GM19099 (cell line): Measurements from ENCODE around the gene C1orf105.

Experiments used
- POLR2A ChIP-seq: IDR thresholded peaks from 3 replicates; pipeline ENCODE4 v1.6.1; 2011; ENCODE audit warnings: low read depth; ENCODE audit not compliant: insufficient read length; ENCODE audit errors: extremely low read depth

C1orf105 gene

GRCh38 chr1:172482044-172482443 lies 61.6 kb downstream of the C1orf105 start:
- TF ChIP-seq POLR2A, result no peak

- TF ChIP-seq POLR2A, result no peak
Observed at GRCh38 chr1:172483448-172483847, 63.0 kb downstream of the C1orf105 start.

- TF ChIP-seq POLR2A, result no peak
Observed at GRCh38 chr1:172484252-172484651, 63.8 kb downstream of the C1orf105 start.

- no peak for TF ChIP-seq POLR2A
Observed at GRCh38 chr1:172485626-172486025, 65.1 kb downstream of the C1orf105 start.

- TF ChIP-seq POLR2A, result no peak
Observed at GRCh38 chr1:172486805-172487454, 66.4 kb downstream of the C1orf105 start.

GRCh38 chr1:172487550-172487949 lies 67.1 kb downstream of the C1orf105 start:
- no peak for TF ChIP-seq POLR2A

- TF ChIP-seq POLR2A, result no peak
Observed at GRCh38 chr1:172488393-172488792, 67.9 kb downstream of the C1orf105 start.

GRCh38 chr1:172489847-172490246 lies 69.4 kb downstream of the C1orf105 start:
- TF ChIP-seq POLR2A, result no peak

- no peak for TF ChIP-seq POLR2A
Observed at GRCh38 chr1:172492421-172492820, 71.9 kb downstream of the C1orf105 start.

- TF ChIP-seq POLR2A, result no peak
Observed at GRCh38 chr1:172494166-172494565, 73.7 kb downstream of the C1orf105 start.

- no peak for TF ChIP-seq POLR2A
Observed at GRCh38 chr1:172496678-172497077, 76.2 kb downstream of the C1orf105 start.

GRCh38 chr1:172497230-172497629 lies 76.7 kb downstream of the C1orf105 start:
- no peak for TF ChIP-seq POLR2A

GRCh38 chr1:172498857-172499256 lies 78.4 kb downstream of the C1orf105 start:
- TF ChIP-seq POLR2A, result no peak

GRCh38 chr1:172499636-172500141 lies 79.2 kb downstream of the C1orf105 start:
- no peak for TF ChIP-seq POLR2A

- TF ChIP-seq POLR2A, result no peak
Observed at GRCh38 chr1:172500207-172500606, 79.7 kb downstream of the C1orf105 start.

- TF ChIP-seq POLR2A, result no peak
Observed at GRCh38 chr1:172507741-172508140, 87.3 kb downstream of the C1orf105 start.

- TF ChIP-seq POLR2A, result no peak
Observed at GRCh38 chr1:172510479-172510878, 90.0 kb downstream of the C1orf105 start.
